GM19455 (cell line): ENCODE data around the gene SCRT2.

Experiments
- ATAC-seq: cut with Tn5 transposase; IDR thresholded peaks from one replicate; pipeline ENCODE4 v1.9.1; 2021; ENCODE audit not compliant: unreplicated experiment

SCRT2 gene

GRCh38 chr20:673603-674001 lies 2.0 kb downstream of the SCRT2 start:
- ATAC-seq: no peak

DNA sequence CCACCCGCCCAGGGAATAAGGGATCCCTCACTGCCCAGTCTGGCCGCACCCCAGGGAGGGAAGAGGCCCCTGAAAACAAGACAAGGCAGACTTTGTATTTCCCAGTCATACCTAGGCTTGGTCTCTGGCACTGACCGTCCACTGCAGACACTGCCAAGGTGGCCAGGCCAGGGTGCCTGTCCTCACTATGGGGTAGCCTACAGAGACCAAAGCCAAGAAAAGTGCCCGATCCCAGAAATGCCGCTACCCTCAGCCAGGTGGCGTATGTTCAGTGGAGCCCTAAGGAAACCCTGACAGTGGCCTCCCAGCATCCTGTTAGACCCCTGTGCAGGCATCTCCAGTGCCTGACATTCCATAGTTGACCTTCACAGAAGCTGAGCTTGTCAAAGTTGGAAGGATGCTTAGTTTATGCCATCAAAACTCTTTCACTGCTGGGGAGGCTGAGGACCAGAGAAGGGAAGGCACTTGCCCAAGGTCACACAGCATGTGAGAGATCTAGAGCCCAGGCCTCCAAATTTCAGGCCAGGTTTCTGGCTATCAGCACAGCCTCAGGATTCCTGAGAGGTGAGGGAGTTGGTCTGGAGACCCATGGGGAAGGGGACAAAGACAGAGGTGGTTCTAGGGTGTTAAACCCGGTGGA lies 2.5 kb downstream of the SCRT2 start:
- no peak for ATAC-seq

- ATAC-seq: no peak
Measured at GRCh38 chr20:671252-672030, 4.2 kb downstream of the SCRT2 start.

- ATAC-seq: no peak
Measured at GRCh38 chr20:669573-669972, 6.0 kb downstream of the SCRT2 start.

- no peak for ATAC-seq
Measured at GRCh38 chr20:668638-669037, 7.0 kb downstream of the SCRT2 start.

- no peak for ATAC-seq
Measured at GRCh38 chr20:668050-668449, 7.6 kb downstream of the SCRT2 start.

- ATAC-seq: no peak
Measured at GRCh38 chr20:667351-668034, 8.1 kb downstream of the SCRT2 start.

- no peak for ATAC-seq
Measured at GRCh38 chr20:666877-667276, 8.7 kb downstream of the SCRT2 start.

DNA sequence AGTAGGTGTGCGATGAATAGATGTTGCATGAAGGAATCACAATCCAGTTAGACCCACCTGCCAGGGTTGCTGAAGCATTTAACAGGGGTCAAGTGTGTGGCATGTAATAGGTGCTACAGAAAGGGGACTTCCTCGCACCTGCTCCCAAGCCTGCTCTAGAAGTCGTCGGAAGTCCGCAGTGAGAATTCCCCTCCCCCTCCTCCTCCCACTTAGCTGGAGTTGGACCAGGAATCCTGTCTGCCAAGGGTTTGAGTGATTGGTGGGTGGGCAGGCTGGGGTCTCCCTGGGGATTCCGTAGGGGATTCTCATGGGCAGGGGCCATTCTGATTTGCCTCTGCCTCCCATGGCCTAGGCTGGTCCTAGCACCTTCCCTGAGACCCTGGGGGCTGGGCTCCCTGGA lies 10.3 kb downstream of the SCRT2 start:
- ATAC-seq: no peak

GRCh38 chr20:664576-664975 lies 11.0 kb downstream of the SCRT2 start:
- ATAC-seq: no peak

DNA sequence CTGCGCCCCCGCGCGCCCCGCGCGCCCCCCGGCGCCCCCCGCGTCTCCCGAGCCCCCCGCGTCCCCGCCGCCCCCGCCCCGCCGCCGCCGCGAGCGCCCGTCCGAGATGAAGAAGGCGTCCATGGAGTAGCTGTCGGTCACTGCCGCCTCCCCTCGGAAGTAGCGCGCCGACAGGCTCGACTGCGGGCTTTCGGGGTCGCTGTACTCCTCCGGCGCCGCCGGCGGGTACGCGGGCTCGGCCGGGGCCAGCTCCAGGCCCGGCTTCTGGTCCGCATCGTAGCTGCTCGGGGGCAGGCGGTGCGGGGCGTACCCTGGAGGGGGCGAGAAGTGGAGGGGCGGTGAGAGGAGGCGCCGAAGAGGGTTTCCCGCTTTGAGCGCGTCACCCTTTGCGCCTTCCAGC lies 11.5 kb downstream of the SCRT2 start:
- ATAC-seq: no peak

- ATAC-seq: no peak
Measured at GRCh38 chr20:663315-664090, 12.1 kb downstream of the SCRT2 start.

- ATAC-seq: no peak
Measured at GRCh38 chr20:662277-663192, 13.1 kb downstream of the SCRT2 start.

DNA sequence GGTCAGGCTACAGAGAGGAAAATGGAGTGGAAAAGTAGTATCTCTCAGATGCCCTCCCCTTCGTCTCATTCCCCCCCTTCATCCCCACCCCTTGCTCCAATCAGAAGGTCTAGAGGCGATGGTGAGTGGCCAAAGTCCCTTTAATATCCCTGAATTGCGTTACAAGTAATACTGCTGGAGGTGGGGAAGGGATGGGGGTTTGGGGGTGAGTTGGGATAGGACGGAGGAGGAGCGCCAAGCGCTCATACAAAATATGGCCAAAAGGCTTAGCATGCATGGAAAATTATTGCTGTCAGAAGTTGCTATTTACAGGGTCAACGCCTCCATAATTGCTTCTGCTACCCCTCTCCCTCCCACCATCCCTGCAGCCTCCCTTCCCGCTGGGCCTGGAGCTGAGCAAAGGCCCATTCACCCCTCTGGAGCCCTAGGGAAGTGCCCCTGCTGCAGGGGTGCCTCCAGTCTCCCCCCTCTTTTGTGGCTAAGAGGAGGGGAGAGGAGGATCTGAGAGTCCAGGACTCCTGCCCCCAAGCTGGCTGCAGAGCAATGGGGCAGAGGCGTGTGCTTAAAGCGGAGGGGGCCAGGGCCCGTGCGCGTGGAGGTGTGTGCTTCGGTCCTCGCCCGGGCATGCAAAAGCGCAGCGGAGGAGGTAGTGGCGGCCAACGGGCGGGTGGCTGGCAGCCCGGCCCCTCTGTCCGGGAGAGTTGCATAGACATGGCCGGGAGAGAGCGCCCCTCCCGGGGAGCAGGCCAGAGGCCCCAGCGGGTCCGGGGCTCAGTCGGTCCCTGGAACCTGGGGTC lies 13.9 kb downstream of the SCRT2 start:
- no peak for ATAC-seq

GRCh38 chr20:658731-659291 lies 16.8 kb downstream of the SCRT2 start:
- ATAC-seq: no peak

DNA sequence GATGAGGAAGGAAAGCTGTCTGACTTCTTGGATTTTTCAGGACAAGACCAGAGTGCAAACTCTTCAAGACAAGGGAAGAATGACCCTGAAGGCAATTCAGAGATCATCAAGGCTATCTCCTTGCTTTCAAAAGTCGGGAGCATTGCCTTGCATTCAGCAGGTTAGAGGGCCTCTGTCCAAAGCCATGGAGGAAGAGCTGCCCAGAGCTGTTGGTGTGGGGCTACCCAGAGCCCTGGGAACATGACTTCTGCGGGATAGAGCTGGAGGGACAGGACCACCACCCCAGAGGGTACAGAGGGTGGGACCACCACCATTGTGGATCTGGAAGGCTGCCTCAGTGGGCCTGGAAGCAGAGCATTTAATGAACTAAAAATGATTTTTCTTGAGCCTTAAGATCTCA lies 17.4 kb downstream of the SCRT2 start:
- no peak for ATAC-seq

- no peak for ATAC-seq
Measured at GRCh38 chr20:655726-656624, 19.6 kb downstream of the SCRT2 start.

GRCh38 chr20:654417-654750 lies 21.2 kb downstream of the SCRT2 start:
- no peak for ATAC-seq
